ENCODE measurements around the gene STAT3. TPM values are rescaled to one million over a fixed set of nuclear protein-coding genes. Genes with fewer than 3 reads are reported as not detected.
A peak's percentile ranks its signal among the peaks of the same experiment; 100 is the strongest.
"Not testable (repeated sequence)": the region's sequence is repeated elsewhere in the genome, so short reads cannot be mapped to it uniquely, and the experiment has no call there.

STAT3 gene
- total RNA-seq, 1 experiment from 2014 or later, result 115 TPM

GRCh38 chr17:42392692-42393415 is 4.6 kb upstream of the STAT3 start:
- ChIA-PET CTCF (no interaction called here), POLR2A (interaction anchor here (0.7 to 1.8 kb wide), 3 partner anchors 13 to 327 kb away, joined by 3 to 6 read pairs (median 4); partner anchors contain the start of gene CAVIN1)
- Mint-ChIP-seq H3K9me3 (ENCODE audit: unreplicated experiment) (no peaks in the 10 kb centered on the region), H3K27ac (ENCODE audit: low read depth, unreplicated experiment) (peak overlapping the region; percentile 12), H3K4me3 (ENCODE audit: unreplicated experiment) (no peak overlapping the region), H3K4me1 (ENCODE audit: insufficient read depth, unreplicated experiment) (peaks cover 18% of the 10 kb centered on the region), H3K36me3 (ENCODE audit: insufficient read depth, unreplicated experiment) (peaks cover 5% of the 10 kb centered on the region), H3K27me3 (ENCODE audit: insufficient read depth, unreplicated experiment) (no peaks in the 10 kb centered on the region)
- no TSS peak for BruUV-seq (replicated peaks)
- TF ChIP-seq CTCF (IDR thresholded peaks at IDR 0.05; ENCODE audit: unreplicated experiment), result no peak
- intact Hi-C loops (cut with micrococcal nuclease), result no loop called here
- peak; percentile 74 for DNase-seq (ENCODE audit: unreplicated experiment)

GRCh38 chr17:42391439-42391838 is 3.2 kb upstream of the STAT3 start:
- H3K27ac Mint-ChIP-seq (ENCODE audit: low read depth, unreplicated experiment); DNase-seq (ENCODE audit: unreplicated experiment); H3K27me3 Mint-ChIP-seq (ENCODE audit: insufficient read depth, unreplicated experiment); H3K4me3 Mint-ChIP-seq (ENCODE audit: unreplicated experiment); H3K9me3 Mint-ChIP-seq (ENCODE audit: unreplicated experiment); BruUV-seq (replicated peaks); intact Hi-C loops (cut with micrococcal nuclease): not testable (repeated sequence)
- Mint-ChIP-seq H3K4me1 (ENCODE audit: insufficient read depth, unreplicated experiment) (peaks cover 21% of the 10 kb centered on the region), H3K36me3 (ENCODE audit: insufficient read depth, unreplicated experiment) (peaks cover 12% of the 10 kb centered on the region)
- ChIA-PET POLR2A (interaction anchor here (0.7 to 1.8 kb wide), 2 partner anchors 29 to 31 kb away, joined by 3 to 6 read pairs; partner anchors contain the start of gene CAVIN1), CTCF (interaction anchor here (0.6 kb wide), 1 partner anchor 20 kb away, joined by 3 read pairs; no protein-coding TSS in a partner anchor)

- no peak overlapping the region for H3K4me3 Mint-ChIP-seq (ENCODE audit: unreplicated experiment)
- no peak for DNase-seq (ENCODE audit: unreplicated experiment)
- TF ChIP-seq CTCF (IDR thresholded peaks at IDR 0.05; ENCODE audit: unreplicated experiment), result no peak
- H3K9me3 Mint-ChIP-seq (ENCODE audit: unreplicated experiment), result no peaks in the 10 kb centered on the region
- intact Hi-C loops (cut with micrococcal nuclease), result loop anchor here (5.0 kb wide), 2 partner anchors 32 to 68 kb away; partner anchors contain the start of gene CAVIN1
- ChIA-PET POLR2A (interaction anchor here (0.7 to 3.5 kb wide), 9 partner anchors 10 to 1750 kb away, joined by 3 to 84 read pairs (median 21); partner anchors contain the start of genes CAVIN1, RETREG3 and TUBG1), CTCF (interaction anchor here (0.5 to 2.5 kb wide), 3 partner anchors 17 to 87 kb away, joined by 3 to 16 read pairs (median 9); no protein-coding TSS in a partner anchor)
- peaks cover 25% of the 10 kb centered on the region for H3K4me1 Mint-ChIP-seq (ENCODE audit: insufficient read depth, unreplicated experiment)
- H3K27ac Mint-ChIP-seq (ENCODE audit: low read depth, unreplicated experiment), result no peak overlapping the region
- no peaks in the 10 kb centered on the region for H3K27me3 Mint-ChIP-seq (ENCODE audit: insufficient read depth, unreplicated experiment)
- BruUV-seq (replicated peaks), result no TSS peak
- H3K36me3 Mint-ChIP-seq (ENCODE audit: insufficient read depth, unreplicated experiment), result peaks cover 12% of the 10 kb centered on the region
These were observed 1.7 kb upstream of the STAT3 start for GRCh38 chr17:42389899-42390298.

GRCh38 chr17:42389135-42389417 is 834 bp upstream of the STAT3 start:
- Mint-ChIP-seq H3K4me1 (ENCODE audit: insufficient read depth, unreplicated experiment) (peaks cover 25% of the 10 kb centered on the region), H3K36me3 (ENCODE audit: insufficient read depth, unreplicated experiment) (peaks cover 19% of the 10 kb centered on the region), H3K9me3 (ENCODE audit: unreplicated experiment) (no peaks in the 10 kb centered on the region), H3K27me3 (ENCODE audit: insufficient read depth, unreplicated experiment) (no peaks in the 10 kb centered on the region), H3K27ac (ENCODE audit: low read depth, unreplicated experiment) (peak overlapping the region; percentile 97), H3K4me3 (ENCODE audit: unreplicated experiment) (peak overlapping the region; percentile 90)
- ChIA-PET CTCF (interaction anchor here (0.6 to 2.5 kb wide), 7 partner anchors 18 to 382 kb away, joined by 3 to 16 read pairs (median 4); no protein-coding TSS in a partner anchor), POLR2A (interaction anchor here (0.7 to 3.5 kb wide), 24 partner anchors 8 to 1749 kb away, joined by 3 to 84 read pairs (median 6); partner anchors contain the start of genes ACLY, BECN1, CAVIN1 and NAGLU)
- intact Hi-C loops (cut with micrococcal nuclease), result loop anchor here (5.0 kb wide), 2 partner anchors 33 to 67 kb away; partner anchors contain the start of gene CAVIN1
- TSS peak; percentile 94 for BruUV-seq (replicated peaks)
- no peak for DNase-seq (ENCODE audit: unreplicated experiment)
- no peak for TF ChIP-seq CTCF (IDR thresholded peaks at IDR 0.05; ENCODE audit: unreplicated experiment)

Measured in MCF 10A (cell line).